K562 (cell line): ENCODE results near the gene PRPF39. TPM values are rescaled to one million over a fixed set of nuclear protein-coding genes. Genes with fewer than 3 reads are reported as not detected.

Experiments used
- ATAC-seq: fragments of 200-7000 bp; cut with Tn5 transposase; 3 replicates; pipeline ENCODE4 v1.9.1; 2020; ENCODE audit warnings: moderate library complexity
- BruUV-seq: library from RNA; stranded (reverse); fragments of 400-500 nt; replicated peaks from 2 replicates; lab custom pipeline; 2021; lab: Mats Ljungman, UMichigan
- CTCF ChIA-PET: fragments of 300-600 bp; formaldehyde crosslinking; extraction: SDS; loops from one replicate; lab custom pipeline; 2021; ENCODE audit warnings: low intra/inter-chr PET ratio; lab: Yijun Ruan, JAX
- POLR2A ChIA-PET: fragments of 300-600, 350-650 bp; sonication (Branson Sonifier 250); formaldehyde crosslinking; extraction: SDS; loops from one replicate; lab custom pipeline; 2021; ENCODE audit warnings: antibody characterized with exemption, inconsistent platforms; lab: Yijun Ruan, JAX
- DNase-seq, 4 experiments: peaks; one replicate each; pipeline versions ENCODE4 v3.0.0 to v3.0.0-alpha.2; 2011 to 2018; ENCODE audit warnings: low spot score in 3 of 4, mixed read lengths in 3 of 4; ENCODE audit errors: extremely low read depth in 1 of 4
- FAIRE-seq: peaks from 2 replicates; lab custom pipeline; 2011; peaks lifted over from hg19 to GRCh38; lab: Jason Lieb, UNC
- H2AFZ ChIP-seq: 2 replicates; pipeline ENCODE4 v1.6.0; 2011; ENCODE audit warnings: low read depth, low read length, control low read depth, inconsistent platforms
- H3K27ac ChIP-seq: fragments of 200-600 bp; 3 replicates; pipeline ENCODE4 v1.8.0; 2011; ENCODE audit warnings: low read depth, mild to moderate bottlenecking, control low read depth, inconsistent platforms, low read length, moderate library complexity, mixed read lengths; ENCODE audit errors: extremely low read depth
- H3K27me3 ChIP-seq, 2 experiments: fragments of 300-600 bp in 1 of 2; 2 replicates in 1 of 2; 3 replicates in 1 of 2; pipeline versions ENCODE4 v1.6.0 to v1.8.0; 2011; ENCODE audit warnings: inconsistent platforms in 2 of 2, low read length in 2 of 2, mild to moderate bottlenecking in 1 of 2, mixed read lengths in 1 of 2, moderate library complexity in 1 of 2; ENCODE audit not compliant: control insufficient read depth in 2 of 2, insufficient read depth in 2 of 2
- H3K36me3 ChIP-seq: fragments of 300-600 bp; 3 replicates; pipeline ENCODE4 v1.8.0; 2011; ENCODE audit warnings: mild to moderate bottlenecking, low read length, inconsistent platforms; ENCODE audit not compliant: control insufficient read depth, insufficient read depth
- H3K4me1 ChIP-seq, 2 experiments: fragments of 200-600 bp in 1 of 2; replicated peaks in 1 of 2; 2 replicates in 1 of 2; 3 replicates in 1 of 2; pipeline versions ENCODE4 v1.5.1 to v1.8.0; 2011; ENCODE audit warnings: inconsistent platforms in 2 of 2, low read length in 2 of 2, mild to moderate bottlenecking in 1 of 2, mixed read lengths in 1 of 2, moderate library complexity in 1 of 2; ENCODE audit not compliant: control insufficient read depth in 2 of 2, insufficient read depth in 2 of 2
- H3K4me2 ChIP-seq: 2 replicates; pipeline ENCODE4 v1.6.1; 2011; ENCODE audit warnings: low read length, control low read depth, inconsistent platforms, mixed read lengths; ENCODE audit not compliant: insufficient read depth
- H3K4me3 ChIP-seq: fragments of 200-600 bp; sonication (generic), shearing (Covaris generic); 2 replicates; pipeline ENCODE4 v1.5.1; 2016; ENCODE audit warnings: control low read depth, inconsistent platforms
- H3K79me2 ChIP-seq: fragments of 200-600 bp; 3 replicates; pipeline ENCODE4 v1.8.0; 2011; ENCODE audit warnings: low read length, inconsistent platforms; ENCODE audit not compliant: control insufficient read depth, insufficient read depth
- H3K9ac ChIP-seq, 2 experiments: 2 replicates each; pipeline versions ENCODE4 v1.6.0 to v1.6.1; 2011; ENCODE audit warnings: low read depth in 2 of 2, low read length in 2 of 2, control low read depth in 1 of 2, inconsistent platforms in 1 of 2, mild to moderate bottlenecking in 1 of 2, mixed read lengths in 1 of 2; ENCODE audit not compliant: insufficient read depth in 1 of 2
- H3K9me1 ChIP-seq: one replicate; pipeline ENCODE4 v1.6.0; 2011; ENCODE audit warnings: inconsistent platforms, mild to moderate bottlenecking, low read length, moderate library complexity; ENCODE audit not compliant: control insufficient read depth, insufficient read depth
- H3K9me3 ChIP-seq: replicated peaks from 2 replicates; pipeline ENCODE4 v1.5.1; 2011; ENCODE audit warnings: low read depth, low read length, inconsistent platforms; ENCODE audit not compliant: control insufficient read depth, insufficient read depth
- H4K20me1 ChIP-seq: replicated peaks from 2 replicates; pipeline ENCODE4 v1.6.1; 2011; ENCODE audit warnings: low read length, inconsistent platforms, mixed read lengths; ENCODE audit not compliant: control insufficient read depth, insufficient read depth
- ADNP ChIP-seq: fragments of 200-800 bp; sonication (Bioruptor generic); IDR thresholded peaks from 2 replicates; pipeline ENCODE4 v1.6.1; 2016; ENCODE audit warnings: missing genetic modification characterization, missing compliant biosample characterization
- ELF2 ChIP-seq: fragments of 250-450 bp; sonication (Bioruptor Pico); IDR thresholded peaks from 2 replicates; pipeline ENCODE4 v1.5.0; 2021; ENCODE audit warnings: mild to moderate bottlenecking
- FOSL1 ChIP-seq: fragments of 200-800 bp; sonication (Bioruptor generic); conservative IDR thresholded peaks from 2 replicates; pipeline ENCODE4 v1.6.1; 2016; ENCODE audit warnings: missing genetic modification characterization, missing compliant biosample characterization
- HNRNPUL1 ChIP-seq: fragments of 200-400 bp; formaldehyde crosslinking; IDR thresholded peaks from 2 replicates; pipeline ENCODE4 v1.6.1; 2017; ENCODE audit warnings: low read length
- KHSRP ChIP-seq: fragments of 450-650 bp; IDR thresholded peaks from 2 replicates; pipeline ENCODE4 v1.6.1; 2017
- MAFF ChIP-seq: IDR thresholded peaks from 2 replicates; pipeline ENCODE4 v1.6.1; 2012; ENCODE audit warnings: low read length, improper control_type of control experiment
- MBD1 ChIP-seq: fragments of 250-450 bp; sonication (Bioruptor Pico); IDR thresholded peaks from 2 replicates; pipeline ENCODE4 v1.8.0; 2022; ENCODE audit warnings: inconsistent platforms
- MGA ChIP-seq: fragments of 450-650 bp; IDR thresholded peaks from 2 replicates; pipeline ENCODE4 v1.6.1; 2016; ENCODE audit warnings: mild to moderate bottlenecking, moderate library complexity
- NFXL1 ChIP-seq: fragments of 450-650 bp; formaldehyde crosslinking; IDR thresholded peaks from 2 replicates; pipeline ENCODE4 v1.4.0; 2021; ENCODE audit warnings: mild to moderate bottlenecking
- RBM15 ChIP-seq: fragments of 200-400 bp; formaldehyde crosslinking; IDR thresholded peaks from 2 replicates; pipeline ENCODE4 v1.6.1; 2018; ENCODE audit warnings: mild to moderate bottlenecking, low read length, moderate library complexity; ENCODE audit not compliant: insufficient read depth
- ZNF41 ChIP-seq: fragments of 250-450 bp; sonication (Bioruptor Pico); conservative IDR thresholded peaks from 2 replicates; pipeline ENCODE4 v1.4.0; 2020; ENCODE audit warnings: mild to moderate bottlenecking
- whole genome bisulfite sequencing: fragments of 100-300 bp; shearing (Covaris generic); methylation state at CpG from one replicate; pipeline ENCODE4 v1.1.6; 2016; ENCODE audit warnings: low coverage, mixed read lengths; ENCODE audit not compliant: insufficient coverage; ENCODE audit errors: missing lambda C conversion rate; 5-methylcytosine and 5-hydroxymethylcytosine counted together
- in situ Hi-C: fragments of 300-500 bp; cut with MboI; formaldehyde crosslinking; loops from 4 replicates; pipeline ENCODE4 v1.15.0; 2018; ENCODE audit warnings: inconsistent platforms, mixed read lengths
- intact Hi-C: fragments of 100-400 bp; cut with micrococcal nuclease; formaldehyde crosslinking; loops from 2 replicates; pipeline ENCODE4 v1.14.2; 2022
- polyA plus RNA-seq, 8 experiments: library from polyadenylated mRNA; depleted of rRNA in 4 of 8; stranded (reverse) in 5 of 8; unstranded in 3 of 8; fragments of >200 nt; fragmentation: Nextera tagmentation in 2 of 8; fragmentation: Illumina TruSeq in 1 of 8; extraction: Ambion mirVana in 2 of 8; extraction: Trizol in 1 of 8; gene quantifications; 2 replicates each; pipeline versions ENCODE4 v1.2.1 to v1.2.3, GENCODE V29; 2011 to 2014; ENCODE audit warnings: inconsistent platforms in 1 of 8, missing spikeins in 1 of 8
- total RNA-seq, 7 experiments: library from RNA; depleted of rRNA in 6 of 7; stranded (reverse); fragments of >200 nt in 6 of 7; fragmentation: Illumina TruSeq in 2 of 7; extraction: Trizol in 2 of 7; gene quantifications; 2 replicates each; pipeline versions ENCODE4 v1.2.1 to v1.2.3, GENCODE V29; 2011 to 2021; ENCODE audit warnings: low replicate concordance in 1 of 7

Gene PRPF39
- total and polyA plus RNA-seq, 9 of the 15 experiments (the other 6 are each of a cell fraction or from before 2014, with no cell fraction given) = 13.3 to 50.4 (median 24.8) TPM

GRCh38 chr14:45095143-45095542 is 11.2 kb downstream of the PRPF39 start:
- DNase-seq = no peak
- ChIA-PET CTCF (no interaction called here), POLR2A (interaction anchor here (0.7 kb wide), 1 partner anchor 296 kb away, joined by 3 read pairs; no protein-coding TSS in a partner anchor)
- Histone ChIP-seq H3K36me3 (peaks cover 55% of the 10 kb centered on the region; the same call in 2 of the 3 replicates), H3K79me2 (peaks cover 50% of the 10 kb centered on the region), H2AFZ (no peak overlapping the region), H3K9me3 (no peaks in the 10 kb centered on the region), H4K20me1 (no peaks in the 10 kb centered on the region), H3K9me1 (no peaks in the 10 kb centered on the region), H3K4me3 (no peak overlapping the region), H3K9ac (no peak overlapping the region), H3K27me3 (no peaks in the 10 kb centered on the region), H3K4me1 (no peaks in the 10 kb centered on the region; a peak in 1 of 5 replicates), H3K27ac (no peak overlapping the region), H3K4me2 (no peak overlapping the region)
- TF ChIP-seq MAFF = no peak
- TF ChIP-seq KHSRP = no peak
- no peak for TF ChIP-seq RBM15
- no peak for TF ChIP-seq MGA
- no peak for TF ChIP-seq ADNP (tag)
- no peak for TF ChIP-seq ELF2 (CRISPR knock-in tag)
- TF ChIP-seq ZNF41 (CRISPR knock-in tag) = no peak
- no peak for TF ChIP-seq FOSL1 (tag)
- no peak for TF ChIP-seq NFXL1 (CRISPR knock-in tag)
- no peak for TF ChIP-seq MBD1 (CRISPR knock-in tag)
- TF ChIP-seq HNRNPUL1 = no peak
- BruUV-seq = no TSS peak
- WGBS = 74% methylated on average over 3 of the region's 4 CpGs
- FAIRE-seq = no peak
- in situ Hi-C loops (no loop called here), intact Hi-C loops (no loop called here)
- no peak for ATAC-seq
